K562 (cell line): Measurements from ENCODE around the gene MYADML2. TPM values are rescaled to one million over a fixed set of nuclear protein-coding genes. Genes with fewer than 3 reads are reported as not detected.

Experiments used
- ADNP ChIP-seq: fragments of 200-800 bp; sonication (Bioruptor generic); IDR thresholded peaks from 2 replicates; pipeline ENCODE4 v1.6.1; 2016; ENCODE audit warnings: missing genetic modification characterization, missing compliant biosample characterization
- CHD1 ChIP-seq: fragments of 200-600 bp; sonication (generic); IDR thresholded peaks from one replicate; pipeline ENCODE4 v1.6.1; 2012; ENCODE audit warnings: mild to moderate bottlenecking, moderate library complexity, low read length, inconsistent platforms
- CTBP1 ChIP-seq: fragments of 450-650 bp; IDR thresholded peaks from 2 replicates; pipeline ENCODE4 v1.6.1; 2016; ENCODE audit warnings: borderline replicate concordance
- FIP1L1 ChIP-seq: fragments of 200-400 bp; formaldehyde crosslinking; IDR thresholded peaks from 2 replicates; pipeline ENCODE4 v1.6.1; 2018; ENCODE audit warnings: mild to moderate bottlenecking, low read depth, low read length; ENCODE audit not compliant: poor library complexity, severe bottlenecking
- FUS ChIP-seq: fragments of 200-400 bp; formaldehyde crosslinking; optimal IDR thresholded peaks from 2 replicates; pipeline ENCODE3; 2017; ENCODE audit warnings: low read depth, low read length
- GABPA ChIP-seq: fragments of 200-800 bp; sonication (Bioruptor generic); conservative IDR thresholded peaks from 2 replicates; pipeline ENCODE4 v1.6.1; 2016; ENCODE audit warnings: low read depth, missing genetic modification characterization, missing compliant biosample characterization
- HMGN3 ChIP-seq: IDR thresholded peaks from 2 replicates; pipeline ENCODE4 v1.6.1; 2011; ENCODE audit warnings: borderline replicate concordance, low read depth, mild to moderate bottlenecking, mixed read lengths, low read length; ENCODE audit not compliant: insufficient read length; ENCODE audit errors: extremely low read depth
- HSF4 ChIP-seq: fragments of 250-450 bp; sonication (Bioruptor Pico); IDR thresholded peaks from 2 replicates; pipeline ENCODE4 v2.1.2; 2022; ENCODE audit warnings: mild to moderate bottlenecking, moderate library complexity, borderline replicate concordance
- KAT7 ChIP-seq: sonication (generic); formaldehyde crosslinking; IDR thresholded peaks from 2 replicates; pipeline ENCODE4 v1.8.0; 2022; ENCODE audit warnings: missing genetic modification reagents, mild to moderate bottlenecking, borderline replicate concordance
- KHSRP ChIP-seq: fragments of 450-650 bp; IDR thresholded peaks from 2 replicates; pipeline ENCODE4 v1.6.1; 2017
- MAZ ChIP-seq, 2 experiments: fragments of 450-650 bp in 1 of 2; sonication (generic) in 1 of 2; formaldehyde crosslinking; IDR thresholded peaks in 1 of 2; conservative IDR thresholded peaks in 1 of 2; 2 replicates each; pipeline versions ENCODE4 v1.4.0 to v1.5.0; 2020; ENCODE audit warnings: mild to moderate bottlenecking in 1 of 2, missing genetic modification reagents in 1 of 2
- MEIS2 ChIP-seq: fragments of 450-650 bp; IDR thresholded peaks from 2 replicates; pipeline ENCODE4 v1.6.1; 2014; ENCODE audit warnings: mild to moderate bottlenecking; ENCODE audit not compliant: partially characterized antibody
- NR2F6 ChIP-seq: fragments of 450-650 bp; formaldehyde crosslinking; IDR thresholded peaks from 2 replicates; pipeline ENCODE4 v1.4.0; 2020; ENCODE audit warnings: mild to moderate bottlenecking
- POLR2AphosphoS2 ChIP-seq: IDR thresholded peaks from 2 replicates; pipeline ENCODE4 v1.6.1; 2012; ENCODE audit warnings: low read length, improper control_type of control experiment
- POLR2AphosphoS5 ChIP-seq: IDR thresholded peaks from 2 replicates; pipeline ENCODE4 v1.6.1; 2011; ENCODE audit warnings: mild to moderate bottlenecking, low read depth, low read length, moderate library complexity; ENCODE audit not compliant: control insufficient read depth, insufficient read depth
- SMAD4 ChIP-seq: fragments of 250-450 bp; sonication (Bioruptor Pico); conservative IDR thresholded peaks from 2 replicates; pipeline ENCODE4 v1.8.0; 2021; ENCODE audit warnings: inconsistent platforms, mild to moderate bottlenecking, moderate library complexity
- SRSF9 ChIP-seq: fragments of 200-400 bp; formaldehyde crosslinking; IDR thresholded peaks from 2 replicates; pipeline ENCODE4 v1.6.1; 2017; ENCODE audit warnings: low read depth, low read length, borderline replicate concordance
- VEZF1 ChIP-seq: fragments of 200-800 bp; sonication (Bioruptor generic); IDR thresholded peaks from 2 replicates; pipeline ENCODE4 v1.6.1; 2017; ENCODE audit warnings: missing genetic modification characterization, missing compliant biosample characterization
- ZNF143 ChIP-seq: sonication (generic); formaldehyde crosslinking; IDR thresholded peaks from 2 replicates; pipeline ENCODE4 v1.9.0; 2022; ENCODE audit warnings: mild to moderate bottlenecking, missing genetic modification reagents
- ZNF57 ChIP-seq: fragments of 450-650 bp; formaldehyde crosslinking; IDR thresholded peaks from 2 replicates; pipeline ENCODE4 v1.4.0; 2020; ENCODE audit warnings: mild to moderate bottlenecking, moderate library complexity
- ZNF655 ChIP-seq: fragments of 250-450 bp; sonication (Bioruptor Pico); IDR thresholded peaks from 2 replicates; pipeline ENCODE4 v1.5.0; 2021
- ZNF717 ChIP-seq: fragments of 250-450 bp; sonication (Bioruptor Pico); IDR thresholded peaks from 2 replicates; pipeline ENCODE4 v1.5.0; 2021
- ZNF830 ChIP-seq: fragments of 250-450 bp; sonication (Bioruptor Pico); IDR thresholded peaks from 2 replicates; pipeline ENCODE4 v1.5.0; 2021; ENCODE audit warnings: mild to moderate bottlenecking
- polyA plus RNA-seq, 8 experiments: library from polyadenylated mRNA; depleted of rRNA in 4 of 8; stranded (reverse) in 5 of 8; unstranded in 3 of 8; fragments of >200 nt; fragmentation: Nextera tagmentation in 2 of 8; fragmentation: Illumina TruSeq in 1 of 8; extraction: Ambion mirVana in 2 of 8; extraction: Trizol in 1 of 8; gene quantifications; 2 replicates each; pipeline versions ENCODE4 v1.2.1 to v1.2.3, GENCODE V29; 2011 to 2014; ENCODE audit warnings: inconsistent platforms in 1 of 8, missing spikeins in 1 of 8
- total RNA-seq, 7 experiments: library from RNA; depleted of rRNA in 6 of 7; stranded (reverse); fragments of >200 nt in 6 of 7; fragmentation: Illumina TruSeq in 2 of 7; extraction: Trizol in 2 of 7; gene quantifications; 2 replicates each; pipeline versions ENCODE4 v1.2.1 to v1.2.3, GENCODE V29; 2011 to 2021; ENCODE audit warnings: low replicate concordance in 1 of 7
- TF ChIP-seq, protein P1 (sequence below), 2 experiments: IDR thresholded peaks; 2 replicates each; pipeline ENCODE4 v1.6.1; 2011; ENCODE audit warnings: borderline replicate concordance in 1 of 2, control low read depth in 1 of 2, low read depth in 1 of 2, low read length in 1 of 2, mild to moderate bottlenecking in 1 of 2, mixed read lengths in 1 of 2, moderate library complexity in 1 of 2; ENCODE audit not compliant: insufficient read depth in 1 of 2, insufficient read length in 1 of 2, poor library complexity in 1 of 2, severe bottlenecking in 1 of 2; ENCODE audit errors: extremely low read depth in 1 of 2

The MYADML2 gene
- total and polyA plus RNA-seq, 9 of the 15 experiments (the other 6 are each of a cell fraction or from before 2014, with no cell fraction given) = not detected

GRCh38 chr17:81917565-81918332 lies 29.3 kb downstream of the MYADML2 start, which contains the start of gene SIRT7 (continued):
- TF ChIP-seq HMGN3 = peak; percentile 92
- TF ChIP-seq FIP1L1 = peak; percentile 86
- TF ChIP-seq SMAD4 (CRISPR knock-in tag) = peak; percentile 55
- TF ChIP-seq KAT7 (CRISPR knock-in tag) = peak; percentile 30; the same call in 1 of the 2 replicates
- TF ChIP-seq, protein P1, sequence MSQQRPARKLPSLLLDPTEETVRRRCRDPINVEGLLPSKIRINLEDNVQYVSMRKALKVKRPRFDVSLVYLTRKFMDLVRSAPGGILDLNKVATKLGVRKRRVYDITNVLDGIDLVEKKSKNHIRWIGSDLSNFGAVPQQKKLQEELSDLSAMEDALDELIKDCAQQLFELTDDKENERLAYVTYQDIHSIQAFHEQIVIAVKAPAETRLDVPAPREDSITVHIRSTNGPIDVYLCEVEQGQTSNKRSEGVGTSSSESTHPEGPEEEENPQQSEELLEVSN (IDR thresholded peaks at IDR 0.05; ENCODE audit: borderline replicate concordance in 1 of 2, extremely low read depth in 1 of 2, insufficient read depth in 1 of 2, insufficient read length in 1 of 2, low read depth in 1 of 2, low read length in 1 of 2, poor library complexity in 1 of 2, severe bottlenecking in 1 of 2) = peak in 1 of 2 experiments; percentile 52
- 0 out of 2 replicates have a peak, but pooled peaks have one; percentile 44 for TF ChIP-seq ZNF57 (CRISPR knock-in tag)
- TF ChIP-seq VEZF1 = peak; percentile 55
- peak; percentile 63 for TF ChIP-seq MEIS2
- TF ChIP-seq CTBP1 = peak; percentile 73
- TF ChIP-seq KHSRP = no peak
- TF ChIP-seq ZNF143 (CRISPR knock-in tag) = no peak
- TF ChIP-seq ZNF830 = no peak
- TF ChIP-seq SRSF9 = no peak
- peak; percentile 41; the same call in 1 of the 2 replicates for TF ChIP-seq HSF4 (CRISPR knock-in tag)
- TF ChIP-seq ZNF655 (CRISPR knock-in tag) = no peak
- peak; percentile 96 for TF ChIP-seq FUS
- no peak for TF ChIP-seq ZNF717
- peak; percentile 88 for TF ChIP-seq GABPA (tag)
- no peak for TF ChIP-seq ADNP (tag)
- peak; percentile 53 for TF ChIP-seq CHD1
- TF ChIP-seq MAZ (CRISPR knock-in tag; conservative IDR thresholded peaks at IDR 0.05 in 1 of 2, IDR thresholded peaks at IDR 0.05 in 1 of 2) = peak in 1 of 2 experiments; percentile 86; a peak in 3 of 4 replicates
- peak; percentile 94 for TF ChIP-seq POLR2AphosphoS2
- 0 out of 2 replicates have a peak, but pooled peaks have one; percentile 12 for TF ChIP-seq NR2F6
- TF ChIP-seq POLR2AphosphoS5 = peak; percentile 58; the same call in 1 of the 2 replicates
